A673 (cell line): ENCODE measurements around the gene DCAF7. TPM values are rescaled to one million over a fixed set of nuclear protein-coding genes. Genes with fewer than 3 reads are reported as not detected.

Experiments
- BruUV-seq: library from RNA; stranded (reverse); fragments of 400-500 nt; replicated peaks from 2 replicates; lab custom pipeline; 2021; lab: Mats Ljungman, UMichigan
- CTCF ChIA-PET: fragments of 300-600 bp; sonication (Branson Sonifier 250); formaldehyde crosslinking; loops from one replicate; lab custom pipeline; 2022; ENCODE audit warnings: antibody characterized with exemption; lab: Charles Lee
- POLR2A ChIA-PET: fragments of 300-600 bp; sonication (Branson Sonifier 250); formaldehyde crosslinking; loops from one replicate; lab custom pipeline; 2022; ENCODE audit warnings: antibody characterized with exemption; ENCODE audit not compliant: low non-redundant PET; lab: Charles Lee
- DNase-seq: peaks from one replicate; pipeline ENCODE4 v3.0.0-alpha.2; 2015; ENCODE audit warnings: low spot score
- H3K27ac ChIP-seq: fragments of 200-600 bp; sonication (generic); 2 replicates; pipeline ENCODE4 v1.5.1; 2016; ENCODE audit warnings: mixed run types, low read depth, mild to moderate bottlenecking, mixed read lengths, antibody characterized with exemption, low read length; ENCODE audit not compliant: poor library complexity, severe bottlenecking
- H3K27me3 ChIP-seq: fragments of 200-600 bp; sonication (generic); replicated peaks from 2 replicates; pipeline ENCODE4 v1.6.1; 2017; ENCODE audit warnings: mixed run types, low read depth, mild to moderate bottlenecking, mixed read lengths, antibody characterized with exemption, low read length; ENCODE audit not compliant: insufficient read depth, poor library complexity
- H3K36me3 ChIP-seq: fragments of 200-600 bp; sonication (generic); 2 replicates; pipeline ENCODE4 v1.6.1; 2016; ENCODE audit warnings: mixed run types, mild to moderate bottlenecking, mixed read lengths, antibody characterized with exemption, low read length; ENCODE audit not compliant: insufficient read depth, poor library complexity, severe bottlenecking
- H3K4me1 ChIP-seq: fragments of 200-600 bp; sonication (generic); 2 replicates; pipeline ENCODE4 v1.6.1; 2017; ENCODE audit warnings: mixed run types, mild to moderate bottlenecking, mixed read lengths, antibody characterized with exemption, low read length; ENCODE audit not compliant: insufficient read depth, poor library complexity, severe bottlenecking
- H3K4me3 ChIP-seq: fragments of 200-600 bp; sonication (generic); 2 replicates; pipeline ENCODE4 v1.5.1; 2016; ENCODE audit warnings: low read depth, mixed run types, mild to moderate bottlenecking, mixed read lengths, low read length; ENCODE audit not compliant: poor library complexity, severe bottlenecking
- H3K9me3 ChIP-seq: fragments of 200-600 bp; sonication (generic); 2 replicates; pipeline ENCODE4 v1.6.1; 2016; ENCODE audit warnings: mixed run types, low read depth, mild to moderate bottlenecking, mixed read lengths, antibody characterized with exemption, low read length; ENCODE audit not compliant: poor library complexity, severe bottlenecking
- EZH2 ChIP-seq: fragments of 200-600 bp; sonication (generic); IDR thresholded peaks from 2 replicates; pipeline ENCODE4 v1.6.1; 2017; ENCODE audit warnings: borderline replicate concordance, low read depth, mild to moderate bottlenecking, mixed read lengths, antibody characterized with exemption, low read length; ENCODE audit not compliant: poor library complexity, severe bottlenecking
- intact Hi-C: fragments of 100-400 bp; cut with micrococcal nuclease; formaldehyde crosslinking; loops from one replicate; pipeline ENCODE4 v1.10.0; 2022; ENCODE audit not compliant: unreplicated experiment
- total RNA-seq: library from RNA; stranded (reverse); gene quantifications from 2 replicates; pipeline ENCODE4 v1.2.3, GENCODE V29; 2021
- TF ChIP-seq, protein P1 (sequence below): fragments of 300-800, 200-600 bp; sonication (generic); conservative IDR thresholded peaks from 2 replicates; pipeline ENCODE4 v1.5.1; 2017; ENCODE audit warnings: low read depth, mild to moderate bottlenecking, antibody characterized with exemption, low read length, moderate library complexity, mixed read lengths

Gene DCAF7
- total RNA-seq, 1 experiment from 2014 or later = 116 TPM

DNA sequence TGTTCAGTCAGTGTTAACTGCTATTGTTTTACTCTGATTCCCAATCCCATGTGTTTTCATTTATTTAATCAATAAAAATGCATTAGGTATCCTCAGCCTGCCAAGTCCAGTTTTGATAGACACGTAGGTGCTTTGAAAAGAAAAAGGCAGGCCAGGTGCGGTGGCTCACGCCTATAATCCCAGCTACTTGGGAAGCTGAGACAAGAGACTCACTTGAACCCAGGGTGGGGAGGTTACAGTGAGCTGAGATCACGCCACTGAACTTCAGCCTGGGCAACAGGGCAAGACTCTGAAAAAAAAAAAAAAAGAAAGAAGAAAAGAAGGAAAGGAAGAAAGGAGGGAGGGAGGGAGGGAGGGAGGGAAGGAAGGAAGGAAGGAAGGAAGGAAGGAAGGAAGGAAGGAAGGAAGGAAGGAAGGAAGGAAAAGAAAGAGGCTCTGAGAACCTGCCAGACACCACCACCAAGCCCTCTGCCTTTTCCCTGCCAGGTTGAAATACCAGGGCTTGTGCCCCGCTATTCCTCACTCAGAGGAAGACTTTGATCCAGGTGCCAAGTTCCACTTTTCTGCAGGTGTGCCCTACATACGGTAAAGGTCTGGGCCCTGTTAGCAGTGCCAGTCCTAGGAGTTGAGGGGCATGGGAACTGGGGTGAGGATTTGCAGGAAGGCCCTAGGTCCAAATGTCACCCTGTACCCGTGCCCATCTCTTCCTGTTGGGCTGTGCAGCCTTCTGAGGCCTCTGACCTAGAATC, 37.2 kb upstream of the DCAF7 start:
- Histone ChIP-seq H3K27ac (no peak overlapping the region), H3K27me3 (peaks cover 3% of the 10 kb centered on the region), H3K36me3 (no peaks in the 10 kb centered on the region), H3K9me3 (no peaks in the 10 kb centered on the region), H3K4me1 (no peaks in the 10 kb centered on the region), H3K4me3 (no peak overlapping the region)
- intact Hi-C loops = no loop called here
- BruUV-seq = no TSS peak
- no peak for TF ChIP-seq EZH2
- TF ChIP-seq, protein P1, sequence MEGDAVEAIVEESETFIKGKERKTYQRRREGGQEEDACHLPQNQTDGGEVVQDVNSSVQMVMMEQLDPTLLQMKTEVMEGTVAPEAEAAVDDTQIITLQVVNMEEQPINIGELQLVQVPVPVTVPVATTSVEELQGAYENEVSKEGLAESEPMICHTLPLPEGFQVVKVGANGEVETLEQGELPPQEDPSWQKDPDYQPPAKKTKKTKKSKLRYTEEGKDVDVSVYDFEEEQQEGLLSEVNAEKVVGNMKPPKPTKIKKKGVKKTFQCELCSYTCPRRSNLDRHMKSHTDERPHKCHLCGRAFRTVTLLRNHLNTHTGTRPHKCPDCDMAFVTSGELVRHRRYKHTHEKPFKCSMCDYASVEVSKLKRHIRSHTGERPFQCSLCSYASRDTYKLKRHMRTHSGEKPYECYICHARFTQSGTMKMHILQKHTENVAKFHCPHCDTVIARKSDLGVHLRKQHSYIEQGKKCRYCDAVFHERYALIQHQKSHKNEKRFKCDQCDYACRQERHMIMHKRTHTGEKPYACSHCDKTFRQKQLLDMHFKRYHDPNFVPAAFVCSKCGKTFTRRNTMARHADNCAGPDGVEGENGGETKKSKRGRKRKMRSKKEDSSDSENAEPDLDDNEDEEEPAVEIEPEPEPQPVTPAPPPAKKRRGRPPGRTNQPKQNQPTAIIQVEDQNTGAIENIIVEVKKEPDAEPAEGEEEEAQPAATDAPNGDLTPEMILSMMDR = no peak
- ChIA-PET POLR2A (no interaction called here), CTCF (no interaction called here)
- no peak for DNase-seq

DNA sequence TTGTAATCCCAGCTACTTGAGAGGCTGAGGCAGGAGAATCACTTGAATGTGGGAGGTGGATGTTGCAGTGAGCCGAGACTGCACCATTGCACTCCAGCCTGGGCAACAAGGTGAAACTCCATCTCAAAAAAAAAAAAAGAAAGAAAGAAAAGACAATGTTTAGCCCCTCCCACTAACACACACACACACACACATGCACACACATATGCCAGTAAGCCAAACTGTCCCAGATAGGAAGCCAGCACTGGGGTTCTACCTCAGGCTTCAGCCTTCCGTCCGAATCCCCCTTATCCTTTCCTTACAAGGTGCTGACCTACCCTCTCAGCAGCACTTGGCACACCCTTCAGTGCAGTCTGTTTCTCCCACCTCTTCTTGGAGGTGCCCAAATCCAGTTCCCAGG, 35.8 kb upstream of the DCAF7 start:
- no peaks in the 10 kb centered on the region for H3K9me3 ChIP-seq
- H3K27ac ChIP-seq = no peak overlapping the region
- no peak for DNase-seq
- no TSS peak for BruUV-seq
- TF ChIP-seq, protein P1 = no peak
- no peak for TF ChIP-seq EZH2
- H3K27me3 ChIP-seq = peaks cover 3% of the 10 kb centered on the region
- intact Hi-C loops = no loop called here
- CTCF ChIA-PET = interaction anchor here (0.7 kb wide), 1 partner anchor 109 kb away, joined by 4 read pairs; no protein-coding TSS in a partner anchor
- POLR2A ChIA-PET = no interaction called here
- no peak overlapping the region for H3K4me3 ChIP-seq
- no peaks in the 10 kb centered on the region for H3K36me3 ChIP-seq
- H3K4me1 ChIP-seq = no peaks in the 10 kb centered on the region

DNA sequence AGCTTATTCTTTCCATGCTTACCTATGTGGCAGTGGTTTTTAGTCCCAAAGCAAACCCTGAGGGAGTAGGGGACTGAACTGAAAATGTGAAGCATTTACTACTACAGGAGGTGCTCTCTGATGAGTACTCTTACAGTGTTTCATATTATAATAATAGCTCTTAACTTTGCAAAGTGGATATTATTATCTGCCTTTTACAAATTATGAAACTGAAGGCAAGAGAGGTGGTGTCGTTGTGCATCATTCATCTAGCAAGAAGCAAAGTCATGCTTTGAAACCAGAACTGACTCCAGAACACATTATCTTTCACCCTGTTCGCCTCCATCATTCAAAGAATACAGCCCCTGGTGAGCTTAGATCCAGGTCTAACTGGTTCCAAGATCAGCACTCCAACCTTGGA, 35.3 kb upstream of the DCAF7 start:
- BruUV-seq = no TSS peak
- DNase-seq = no peak
- no peak overlapping the region for H3K27ac ChIP-seq
- intact Hi-C loops = no loop called here
- ChIA-PET CTCF (no interaction called here), POLR2A (no interaction called here)
- H3K4me3 ChIP-seq = no peak overlapping the region
- H3K36me3 ChIP-seq = no peaks in the 10 kb centered on the region
- no peaks in the 10 kb centered on the region for H3K9me3 ChIP-seq
- TF ChIP-seq EZH2 = no peak
- TF ChIP-seq, protein P1 = no peak
- no peaks in the 10 kb centered on the region for H3K4me1 ChIP-seq
- H3K27me3 ChIP-seq = peaks cover 3% of the 10 kb centered on the region
